AML-193 (cell line): ENCODE data around the gene RPH3AL.

Experiments used
- DNase-seq, 2 experiments: peaks; one replicate each; lab custom pipeline; 2025; lab: John Stamatoyannopoulos, UW

The RPH3AL gene

GRCh38 chr17:352421-353212, at the start of gene RPH3AL:
Gene RPH3AL (minus strand): TSS chr17:352807. CDS start chr17:327543, 25,264 bp downstream.
- no peak for DNase-seq

DNA sequence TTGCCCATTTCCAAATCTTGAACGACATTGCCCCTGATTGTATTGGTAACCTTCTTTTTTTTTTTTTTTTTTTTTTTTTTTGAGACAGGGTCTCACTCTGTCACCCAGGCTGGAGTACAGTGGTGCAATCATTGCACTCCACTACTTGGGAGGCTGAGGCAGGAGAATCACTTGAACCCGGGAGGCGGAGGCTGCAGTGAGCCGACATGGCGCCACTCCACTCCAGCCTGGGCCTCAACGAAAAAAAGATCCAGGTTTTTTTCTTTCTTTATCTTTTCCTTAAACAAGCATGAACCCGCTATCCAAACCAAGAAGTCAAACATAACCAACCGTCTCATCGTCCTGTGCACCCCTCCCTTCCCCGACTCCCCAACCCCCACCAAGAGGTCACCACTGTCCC, 47.6 kb upstream of the RPH3AL start:
- no peak for DNase-seq

DNA sequence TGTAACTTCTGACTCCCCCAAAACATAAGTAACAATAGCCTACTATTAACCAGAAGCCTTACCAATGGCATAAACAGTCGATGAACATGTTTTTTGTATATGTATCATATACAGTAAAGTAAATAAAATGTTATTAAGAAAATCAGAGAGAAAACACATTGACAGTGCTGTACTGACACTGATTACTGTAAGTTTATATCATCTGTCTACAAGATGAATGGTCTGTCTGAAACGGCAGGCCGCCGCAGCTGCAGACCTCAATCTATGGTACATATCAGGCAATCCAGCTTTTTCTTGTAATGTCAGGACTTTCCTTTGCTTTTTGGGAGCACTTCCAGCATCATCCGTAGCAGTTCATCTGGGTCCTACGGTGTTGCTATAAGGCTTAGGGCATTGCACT, 44.2 kb upstream of the RPH3AL start:
- DNase-seq = no peak

DNA sequence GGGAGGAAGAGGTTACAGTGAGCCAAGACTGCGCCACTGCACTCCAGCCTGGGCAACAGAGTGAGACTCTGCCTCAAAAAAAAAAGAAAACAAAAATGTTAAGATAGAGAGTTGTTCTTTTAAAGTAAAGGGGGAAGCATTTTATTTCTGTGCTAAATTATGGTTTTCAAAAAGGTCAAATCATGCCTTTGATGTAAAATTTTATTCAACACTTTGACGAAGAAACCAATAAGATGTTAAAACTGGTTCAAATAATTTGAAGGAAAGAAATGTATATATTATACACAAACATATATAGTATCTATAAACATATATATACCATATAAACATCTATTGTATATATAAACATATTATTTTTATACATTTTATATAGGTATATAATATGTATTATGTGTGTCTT, 43.4 kb upstream of the RPH3AL start:
- no peak for DNase-seq

DNA sequence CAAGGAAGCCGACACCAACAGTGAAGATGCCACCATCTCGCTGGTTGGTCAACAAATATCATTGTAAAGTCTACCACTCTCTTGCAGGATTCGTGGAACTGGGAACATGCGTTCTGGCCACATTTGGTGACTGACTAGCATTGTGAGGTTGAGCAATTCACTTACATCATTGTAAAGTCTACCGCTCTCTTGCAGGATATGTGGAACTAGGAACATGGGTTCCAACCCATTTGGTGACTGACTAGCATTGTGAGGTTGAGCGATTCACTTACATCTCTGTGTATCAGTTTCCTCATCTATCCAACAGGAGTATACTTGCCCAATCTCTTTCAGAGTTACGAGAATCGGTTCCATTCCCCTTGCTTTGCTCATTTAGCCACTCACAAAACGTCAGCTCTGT, 42.6 kb upstream of the RPH3AL start:
- DNase-seq = no peak

- no peak for DNase-seq
These were observed 42.1 kb upstream of the RPH3AL start for GRCh38 chr17:394718-395095.

DNA sequence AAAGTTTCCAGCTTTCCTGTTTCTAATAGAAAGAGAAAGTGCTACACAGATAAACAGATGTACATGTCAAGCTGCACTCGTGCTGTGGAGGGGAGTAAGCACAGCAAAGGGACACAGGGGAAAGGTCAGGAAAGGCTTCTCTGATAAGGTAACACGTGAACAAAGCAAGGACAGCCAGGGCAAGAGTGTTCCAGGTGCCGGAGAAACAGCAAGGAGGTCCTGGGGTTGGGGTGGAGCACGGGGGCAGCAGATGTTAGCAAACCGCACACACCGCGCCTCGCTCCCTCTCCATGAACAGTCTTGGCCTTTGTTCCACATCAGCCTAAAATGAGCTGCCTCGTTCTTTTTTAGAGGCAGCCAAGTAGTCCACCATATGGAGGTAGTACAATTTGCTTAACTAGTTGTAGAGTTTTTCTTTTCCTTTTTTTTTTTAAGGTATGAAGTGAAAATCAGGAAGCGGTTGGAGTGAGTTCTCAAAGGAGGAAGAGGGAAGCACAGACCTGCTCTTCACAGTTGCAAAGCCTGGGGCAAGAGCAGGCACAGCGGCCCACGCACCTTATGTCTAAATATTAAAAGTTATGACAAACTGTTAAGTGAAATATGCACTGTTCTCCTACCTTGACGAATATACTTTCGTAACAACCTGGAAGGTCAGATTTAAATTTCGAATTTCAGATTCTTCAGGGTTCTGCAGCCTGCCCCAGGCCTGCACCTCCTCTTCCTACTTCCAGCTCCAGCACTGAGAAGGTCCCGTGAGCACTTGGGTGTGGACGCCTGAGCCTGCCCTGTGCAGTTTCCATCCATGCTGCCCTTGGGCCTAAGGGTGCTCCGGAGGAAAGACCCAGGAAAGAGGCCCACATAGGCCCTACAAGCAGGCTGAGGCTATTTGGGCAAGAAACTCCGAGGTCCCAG, 41.5 kb upstream of the RPH3AL start:
- DNase-seq = no peak

GRCh38 chr17:391850-392249, 39.2 kb upstream of the RPH3AL start:
- DNase-seq = no peak

DNA sequence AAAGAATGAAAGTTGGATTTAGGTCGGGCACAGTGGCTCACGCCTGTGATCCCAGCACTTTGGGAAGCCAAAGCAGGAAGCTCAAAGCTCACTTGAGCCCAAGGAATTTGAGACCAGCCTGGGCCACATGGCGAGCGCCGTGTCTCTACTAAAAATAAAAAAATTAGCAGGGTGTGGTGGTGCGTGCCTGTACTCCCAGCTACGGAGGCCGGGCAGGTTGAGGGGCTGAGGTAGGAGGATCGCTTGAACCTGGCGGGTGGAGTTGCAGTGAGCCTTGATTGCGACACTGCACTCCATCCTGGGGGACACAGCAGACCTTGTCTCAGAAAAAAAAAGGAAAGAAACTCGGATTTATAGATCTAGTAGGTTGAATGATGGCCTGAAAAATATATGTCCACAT, 37.4 kb upstream of the RPH3AL start:
- no peak for DNase-seq

GRCh38 chr17:388087-388486, 35.5 kb upstream of the RPH3AL start:
- DNase-seq = no peak

DNA sequence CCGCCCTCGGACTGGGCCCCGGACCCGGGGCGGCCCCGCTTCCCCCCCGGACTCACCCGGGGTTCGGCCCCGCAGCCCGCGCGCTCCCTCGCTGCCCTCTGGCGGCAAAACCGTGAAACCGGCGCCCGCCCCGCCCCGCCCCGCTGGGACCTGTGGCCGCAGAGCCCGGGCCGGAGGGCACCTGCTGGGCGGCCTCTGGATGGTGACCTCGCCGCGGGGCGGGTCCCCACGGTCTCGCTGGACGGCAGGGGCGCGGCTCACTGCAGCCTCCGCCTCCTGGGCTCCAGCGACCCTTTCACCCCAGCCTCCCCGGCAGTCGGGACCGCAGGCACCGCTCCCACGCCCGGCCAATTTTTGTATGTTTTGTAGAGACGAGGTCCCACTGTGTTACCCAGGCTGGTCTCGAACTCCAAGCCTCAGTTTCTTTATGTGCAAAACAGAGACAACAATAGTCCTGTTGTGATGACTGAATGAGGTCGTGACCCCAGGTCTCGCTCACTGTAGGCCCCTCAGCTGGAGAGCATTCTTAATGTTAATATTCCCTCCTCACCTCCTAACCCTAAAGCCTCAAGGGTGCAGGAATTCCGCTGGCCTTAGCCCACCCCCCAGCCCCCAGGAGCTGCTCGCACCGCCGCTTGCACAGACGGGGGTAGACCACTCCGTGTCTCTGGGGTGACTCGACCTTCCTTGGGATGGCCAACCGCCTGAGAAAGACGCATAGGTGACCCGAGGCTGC, 33.7 kb upstream of the RPH3AL start:
- DNase-seq = peak in 1 of 2 experiments; percentile 16

GRCh38 chr17:385836-386140, 33.2 kb upstream of the RPH3AL start:
- no peak for DNase-seq

- DNase-seq = no peak
These were observed 32.7 kb upstream of the RPH3AL start for GRCh38 chr17:385178-385835.

DNA sequence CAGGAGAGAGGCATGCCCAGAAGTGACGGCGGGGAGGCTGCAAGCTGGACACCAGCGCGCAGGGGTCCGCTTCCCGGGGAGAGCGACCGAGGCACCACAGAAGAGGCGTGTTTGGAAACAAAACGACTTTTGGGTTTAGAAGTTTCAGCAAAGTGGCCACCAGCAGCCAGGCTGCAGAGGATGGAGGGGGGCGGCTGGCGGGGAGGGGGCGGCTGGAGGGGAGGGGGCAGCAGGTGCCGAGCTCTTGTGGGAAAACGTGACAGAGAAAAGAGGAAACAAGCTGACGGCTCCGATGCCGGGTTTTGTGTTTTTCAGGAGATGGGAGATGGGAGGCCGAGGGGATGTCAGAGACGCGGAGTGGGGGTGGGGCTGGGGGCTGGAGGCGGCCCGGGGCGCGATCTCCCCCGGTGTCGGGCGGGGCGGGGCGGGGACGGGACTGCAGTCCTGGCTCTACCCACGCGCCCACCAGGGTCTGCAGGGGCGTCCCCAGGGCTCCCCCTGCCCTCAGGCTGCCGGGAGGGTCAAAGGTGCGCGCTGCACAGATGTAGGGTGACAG, 32.1 kb upstream of the RPH3AL start:
- no peak for DNase-seq

DNA sequence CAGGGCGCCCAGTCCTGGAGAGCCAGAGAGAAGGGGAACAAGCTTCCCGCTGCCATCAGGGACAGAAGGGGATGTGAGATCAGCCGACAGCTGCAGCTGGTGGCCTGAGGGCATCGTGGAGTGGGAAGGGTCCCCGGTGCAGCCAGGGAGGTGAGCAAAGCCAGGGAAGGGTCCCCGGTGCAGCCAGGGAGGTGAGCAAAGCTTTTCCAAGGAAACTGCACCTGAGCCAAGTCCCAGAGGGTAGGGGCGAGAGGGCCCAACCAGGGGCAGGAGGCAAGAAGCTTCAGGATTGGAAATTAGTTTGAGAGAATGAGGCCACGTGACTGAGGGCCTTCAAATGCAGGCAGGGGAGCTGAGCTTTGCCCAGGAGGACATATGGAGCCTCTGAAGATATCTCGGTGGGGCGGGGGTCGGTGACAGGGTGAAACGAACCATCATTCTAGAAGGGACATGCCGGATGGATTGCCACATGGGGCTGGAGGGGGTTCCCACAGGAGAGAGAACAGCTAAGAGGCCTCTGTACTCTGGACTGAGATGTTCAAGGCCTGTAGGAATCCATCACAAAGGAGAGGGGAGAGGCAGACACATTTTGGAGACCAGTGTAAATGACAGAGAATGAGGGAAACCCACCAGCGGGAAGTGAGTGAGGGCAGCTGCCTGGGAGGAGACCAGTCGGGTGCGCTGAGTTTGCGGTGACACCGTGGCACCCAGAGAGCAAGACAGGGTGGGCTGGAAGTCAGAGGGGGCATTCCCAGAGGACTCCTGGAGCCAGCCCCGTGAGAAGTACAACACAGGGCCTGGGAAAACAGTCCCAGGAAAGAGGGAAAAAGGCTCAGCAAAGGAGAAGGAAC, 31.4 kb upstream of the RPH3AL start:
- no peak for DNase-seq

- DNase-seq = no peak
These were observed 30.3 kb upstream of the RPH3AL start for GRCh38 chr17:382644-383533.

DNA sequence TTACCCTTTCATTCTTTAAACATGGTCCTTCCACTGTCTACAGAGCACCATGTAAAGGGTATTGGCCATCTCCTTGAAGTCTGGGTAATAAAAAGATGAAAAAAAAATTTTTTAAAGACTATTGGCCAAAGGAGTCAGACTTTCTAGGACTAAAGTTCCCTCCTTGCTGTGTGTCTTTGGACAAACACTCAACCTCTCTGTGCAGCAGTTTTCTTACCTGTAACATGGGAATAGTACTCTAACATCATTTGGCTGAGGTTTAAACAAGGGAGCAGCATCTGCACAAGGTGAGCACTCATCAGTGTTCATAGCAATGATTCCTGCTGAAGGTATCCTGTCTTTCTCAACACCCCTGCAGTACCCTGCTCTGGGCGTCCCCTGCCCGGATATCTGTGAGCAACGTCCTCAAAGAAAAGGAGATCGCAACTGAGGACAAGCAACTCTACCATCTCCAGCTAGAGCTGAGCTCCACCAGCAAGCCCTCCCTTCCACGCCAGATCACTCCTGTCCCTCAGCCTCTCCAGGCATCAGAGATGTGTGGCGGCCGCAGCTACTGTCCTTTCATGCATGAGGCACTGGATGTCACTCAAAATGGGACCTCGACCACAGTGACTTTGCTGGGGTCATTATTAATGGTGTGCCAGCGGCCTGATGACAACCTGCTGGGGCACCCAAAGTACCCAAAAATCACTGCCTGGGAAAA, 29.5 kb upstream of the RPH3AL start:
- DNase-seq = no peak

DNA sequence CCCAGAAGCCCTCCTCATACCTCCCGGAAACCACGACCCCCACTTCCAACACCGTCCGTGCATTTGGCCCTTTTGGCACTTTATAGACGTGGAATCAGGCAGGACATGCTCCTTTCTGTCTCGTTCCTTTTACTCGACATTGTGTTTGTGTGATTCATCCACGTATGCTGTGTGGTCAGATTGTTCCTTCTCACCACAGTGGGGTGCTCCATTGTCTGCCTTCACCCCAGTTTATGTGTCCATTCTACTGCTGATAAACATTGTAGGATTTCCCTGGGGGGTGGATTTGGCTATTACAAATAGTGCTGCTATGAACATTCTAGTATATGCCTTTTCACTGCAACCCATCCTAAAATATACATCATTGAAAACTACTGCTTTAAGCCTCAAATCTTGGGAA, 28.9 kb upstream of the RPH3AL start:
- no peak for DNase-seq
